CD14-positive monocyte (primary cell): Measurements from ENCODE around the gene MROH8. TPM values are rescaled to one million over a fixed set of nuclear protein-coding genes. Genes with fewer than 3 reads are reported as not detected.

Source experiments
- DNase-seq, 3 donors: peaks; one replicate each; pipeline ENCODE4 v3.0.0-alpha.2; 2011 to 2022
- H2AFZ ChIP-seq: 2 replicates; pipeline ENCODE4 v1.6.0; 2012; ENCODE audit warnings: mild to moderate bottlenecking, low read depth, low read length, inconsistent platforms; ENCODE audit not compliant: insufficient read depth, poor library complexity, severe bottlenecking
- H3K27ac ChIP-seq, 2 donors: 1 replicate in 1 of 2; 2 replicates in 1 of 2; pipeline ENCODE4 v1.5.1; 2012 to 2013; ENCODE audit warnings: low read length in 2 of 2, control low read depth in 1 of 2, inconsistent platforms in 1 of 2, low read depth in 1 of 2, mild to moderate bottlenecking in 1 of 2
- H3K27me3 ChIP-seq, 2 donors: one replicate each; pipeline versions ENCODE4 v1.6.0 to v1.6.1; 2011 to 2013; ENCODE audit warnings: low read length in 2 of 2; ENCODE audit not compliant: control insufficient read depth in 2 of 2, insufficient read depth in 2 of 2
- H3K36me3 ChIP-seq, 2 donors: replicated peaks in 1 of 2; 1 replicate in 1 of 2; 2 replicates in 1 of 2; pipeline versions ENCODE4 v1.5.1 to v1.6.1; 2012 to 2013; ENCODE audit warnings: low read length in 2 of 2, control low read depth in 1 of 2, inconsistent platforms in 1 of 2, mild to moderate bottlenecking in 1 of 2; ENCODE audit not compliant: insufficient read depth in 2 of 2, control insufficient read depth in 1 of 2
- H3K4me1 ChIP-seq, 2 donors: 1 replicate in 1 of 2; 2 replicates in 1 of 2; pipeline versions ENCODE4 v1.5.1 to v1.6.1; 2012 to 2013; ENCODE audit warnings: low read length in 2 of 2, control low read depth in 1 of 2, inconsistent platforms in 1 of 2, mild to moderate bottlenecking in 1 of 2, moderate library complexity in 1 of 2; ENCODE audit not compliant: insufficient read depth in 2 of 2, control insufficient read depth in 1 of 2
- H3K4me2 ChIP-seq: replicated peaks from 2 replicates; pipeline ENCODE3; 2012; ENCODE audit warnings: low read length, moderate library complexity, mild to moderate bottlenecking; ENCODE audit not compliant: poor library complexity, severe bottlenecking; ENCODE audit errors: extremely low read depth
- H3K4me3 ChIP-seq, 3 experiments: fragments of 200-600 bp in 1 of 3; sonication (generic) in 1 of 3; replicated peaks in 1 of 3; 1 replicate in 2 of 3; 2 replicates in 1 of 3; pipeline ENCODE4 v1.5.1; 2011 to 2013; ENCODE audit warnings: low read length in 3 of 3, mild to moderate bottlenecking in 3 of 3, control low read depth in 2 of 3, low read depth in 2 of 3, inconsistent platforms in 1 of 3, moderate library complexity in 1 of 3
- H3K79me2 ChIP-seq: 2 replicates; pipeline ENCODE4 v1.6.0; 2012; ENCODE audit warnings: mild to moderate bottlenecking, control low read depth, inconsistent platforms, low read length, moderate library complexity; ENCODE audit not compliant: insufficient read depth
- H3K9ac ChIP-seq: 2 replicates; pipeline ENCODE4 v1.6.0; 2017; ENCODE audit warnings: low read length, mild to moderate bottlenecking; ENCODE audit not compliant: insufficient read depth, poor library complexity, severe bottlenecking
- H3K9me3 ChIP-seq, 2 donors: replicated peaks in 1 of 2; 1 replicate in 1 of 2; 2 replicates in 1 of 2; pipeline versions ENCODE4 v1.5.1 to v1.6.1; 2012 to 2013; ENCODE audit warnings: low read length in 2 of 2, control low read depth in 1 of 2; ENCODE audit not compliant: control insufficient read depth in 1 of 2, insufficient read depth in 1 of 2
- H4K20me1 ChIP-seq: 2 replicates; pipeline ENCODE4 v1.6.0; 2012; ENCODE audit warnings: mild to moderate bottlenecking, low read length, control low read depth, moderate library complexity; ENCODE audit not compliant: insufficient read depth
- H3K27ac Mint-ChIP-seq, 7 donors: one replicate each; pipeline ENCODE4 v1.8.0; 2020; ENCODE audit warnings: mild to moderate bottlenecking in 7 of 7, mixed read lengths in 7 of 7, moderate library complexity in 6 of 7, inconsistent platforms in 2 of 7
- H3K27me3 Mint-ChIP-seq, 3 donors: one replicate each; pipeline ENCODE4 v1.8.0; 2021 to 2022; ENCODE audit warnings: low read depth in 3 of 3, mild to moderate bottlenecking in 3 of 3, mixed read lengths in 3 of 3, moderate library complexity in 3 of 3, inconsistent platforms in 1 of 3
- H3K36me3 Mint-ChIP-seq, 2 donors: one replicate each; pipeline ENCODE4 v1.8.0; 2020; ENCODE audit warnings: mixed read lengths in 2 of 2, inconsistent platforms in 1 of 2, mild to moderate bottlenecking in 1 of 2
- H3K4me1 Mint-ChIP-seq: one replicate; pipeline ENCODE4 v1.8.0; 2020; ENCODE audit warnings: mild to moderate bottlenecking, mixed read lengths
- H3K4me3 Mint-ChIP-seq, 2 donors: one replicate each; pipeline ENCODE4 v1.8.0; 2020; ENCODE audit warnings: mild to moderate bottlenecking in 2 of 2, mixed read lengths in 2 of 2, moderate library complexity in 1 of 2
- H3K9me3 Mint-ChIP-seq, 7 donors: one replicate each; pipeline ENCODE4 v1.8.0; 2020 to 2022; ENCODE audit warnings: mixed read lengths in 7 of 7, mild to moderate bottlenecking in 6 of 7, moderate library complexity in 6 of 7, inconsistent platforms in 2 of 7
- CTCF ChIP-seq: fragments of 200-600 bp; IDR thresholded peaks from one replicate; pipeline ENCODE4 v1.8.0; 2022; ENCODE audit warnings: antibody characterized with exemption, mild to moderate bottlenecking
- WGBS: methylation state at CpG from one replicate; pipeline ENCODE4 v1.1.5; 2013; ENCODE audit warnings: missing lambda C conversion rate; ENCODE audit not compliant: insufficient coverage; 5-methylcytosine and 5-hydroxymethylcytosine counted together
- intact Hi-C, 2 donors: fragments of 100-400 bp; cut with micrococcal nuclease; formaldehyde crosslinking; loops; one replicate each; pipeline versions ENCODE4 v1.15.0 to v1.15.1; 2023
- polyA plus RNA-seq, 3 donors: library from polyadenylated mRNA; depleted of rRNA in 1 of 3; unstranded in 2 of 3; stranded (reverse) in 1 of 3; fragments of 300-500 nt in 2 of 3; fragments of >200 nt in 1 of 3; fragmentation: Illumina TruSeq in 2 of 3; gene quantifications; 1 replicate in 2 of 3; 2 replicates in 1 of 3; pipeline ENCODE4 v1.2.3, GENCODE V29; 2012 to 2021

Gene MROH8
- polyA plus RNA-seq, 3 donors: 0.08 to 1.0 (median 0.52) TPM

- H3K4me1 Mint-ChIP-seq: peaks cover 36% of the 10 kb centered on the region
- Histone ChIP-seq H3K27me3 (no peaks in the 10 kb centered on the region), H2AFZ (no peak overlapping the region), H3K4me3 (no peak overlapping the region), H3K79me2 (peaks cover 98% of the 10 kb centered on the region), H3K9ac (no peak overlapping the region), H3K36me3 (peaks cover 37 to 70% of the 10 kb centered on the region in 2 donors), H3K4me1 (no peaks in the 10 kb centered on the region), H3K27ac (peak overlapping the region in 1 of 2 donors; percentile 20), H3K4me2 (no peak overlapping the region), H4K20me1 (peaks cover 95% of the 10 kb centered on the region), H3K9me3 (no peaks in the 10 kb centered on the region)
- no peak for TF ChIP-seq CTCF
- H3K9me3 Mint-ChIP-seq: no peaks in the 10 kb centered on the region
- intact Hi-C loops: loop anchor here in 1 of 2 donors (2.0 kb wide), 2 partner anchors 190 to 340 kb away; no protein-coding TSS in a partner anchor
- peaks cover 47 to 73% of the 10 kb centered on the region in 2 donors for H3K36me3 Mint-ChIP-seq
- H3K4me3 Mint-ChIP-seq: no peak overlapping the region
- no peak for DNase-seq
- peak overlapping the region in 5 of 7 donors; percentile 27 to 71 (median 51) for H3K27ac Mint-ChIP-seq
- H3K27me3 Mint-ChIP-seq: no peaks in the 10 kb centered on the region
- 19% methylated on average over 12 of the region's 14 CpGs for WGBS
These were observed 15.5 kb upstream of the MROH8 start for GRCh38 chr20:37194621-37195417.

- no peak for DNase-seq
- no peak overlapping the region for H3K4me3 Mint-ChIP-seq
- H3K9ac ChIP-seq: no peak overlapping the region
- peaks cover 32 to 70% of the 10 kb centered on the region in 2 donors for H3K36me3 ChIP-seq
- H3K27ac Mint-ChIP-seq: peak overlapping the region in 5 of 7 donors; percentile 25 to 81 (median 30)
- no peak overlapping the region for H3K4me3 ChIP-seq
- H2AFZ ChIP-seq: no peak overlapping the region
- TF ChIP-seq CTCF: no peak
- peaks cover 36% of the 10 kb centered on the region for H3K4me1 Mint-ChIP-seq
- no peaks in the 10 kb centered on the region for H3K4me1 ChIP-seq
- peaks cover 94% of the 10 kb centered on the region for H4K20me1 ChIP-seq
- intact Hi-C loops: loop anchor here (2.0 kb wide), 2 partner anchors 191 to 341 kb away; no protein-coding TSS in a partner anchor
- no peak overlapping the region for H3K4me2 ChIP-seq
- no peaks in the 10 kb centered on the region for H3K27me3 Mint-ChIP-seq
- 98% methylated on average over 8 of the region's 8 CpGs for WGBS
- no peaks in the 10 kb centered on the region for H3K27me3 ChIP-seq
- peaks cover 98% of the 10 kb centered on the region for H3K79me2 ChIP-seq
- H3K9me3 Mint-ChIP-seq: peaks cover 0 to under 1% (median 0%) of the 10 kb centered on the region in 7 donors
- H3K27ac ChIP-seq: peak overlapping the region in 1 of 2 donors; percentile 26
- H3K36me3 Mint-ChIP-seq: peaks cover 47 to 73% of the 10 kb centered on the region in 2 donors
- no peaks in the 10 kb centered on the region for H3K9me3 ChIP-seq
These were observed 14.5 kb upstream of the MROH8 start for GRCh38 chr20:37193821-37194220.
